K562 (cell line): ENCODE measurements around the gene ST14. TPM values are rescaled to one million over a fixed set of nuclear protein-coding genes. Genes with fewer than 3 reads are reported as not detected.

Experiments
- CEBPB ChIP-seq: fragments of 450-650 bp; IDR thresholded peaks from 2 replicates; pipeline ENCODE4 v1.6.1; 2016; ENCODE audit warnings: missing genetic modification characterization, missing compliant biosample characterization
- ELF2 ChIP-seq: fragments of 250-450 bp; sonication (Bioruptor Pico); IDR thresholded peaks from 2 replicates; pipeline ENCODE4 v1.5.0; 2021; ENCODE audit warnings: mild to moderate bottlenecking
- FOXM1 ChIP-seq, 2 experiments: fragments of 450-650 bp in 1 of 2; sonication (generic) in 1 of 2; formaldehyde crosslinking in 1 of 2; IDR thresholded peaks; 2 replicates each; pipeline versions ENCODE4 v1.6.1 to v1.9.0; 2017 to 2022; ENCODE audit warnings: low read depth in 2 of 2, mild to moderate bottlenecking in 2 of 2, missing genetic modification reagents in 1 of 2, moderate library complexity in 1 of 2
- ILK ChIP-seq: fragments of 450-650 bp; IDR thresholded peaks from 2 replicates; pipeline ENCODE4 v1.6.1; 2016; ENCODE audit warnings: missing genetic modification characterization, low read depth, mild to moderate bottlenecking, missing compliant biosample characterization, moderate library complexity, borderline replicate concordance
- NFE2L1 ChIP-seq: fragments of 450-650 bp; IDR thresholded peaks from 2 replicates; pipeline ENCODE4 v1.6.1; 2016; ENCODE audit warnings: missing genetic modification characterization, low read depth, mild to moderate bottlenecking, missing compliant biosample characterization, moderate library complexity, borderline replicate concordance
- PHF8 ChIP-seq: fragments of 200-600 bp; sonication (generic); IDR thresholded peaks from 2 replicates; pipeline ENCODE4 v1.6.1; 2012; ENCODE audit warnings: mixed run types, mild to moderate bottlenecking, inconsistent platforms, low read length, moderate library complexity, borderline replicate concordance
- RBM34 ChIP-seq: fragments of 200-400 bp; formaldehyde crosslinking; IDR thresholded peaks from 2 replicates; pipeline ENCODE4 v1.6.1; 2018; ENCODE audit warnings: low read length, borderline replicate concordance; ENCODE audit not compliant: insufficient read depth
- SAP30 ChIP-seq: fragments of 200-600 bp; sonication (generic); IDR thresholded peaks from 2 replicates; pipeline ENCODE4 v1.6.1; 2012; ENCODE audit warnings: borderline replicate concordance, low read depth, mild to moderate bottlenecking, moderate library complexity, low read length, control low read depth, inconsistent platforms; ENCODE audit not compliant: insufficient read depth, poor library complexity, severe bottlenecking
- SFPQ ChIP-seq: fragments of 200-400 bp; formaldehyde crosslinking; IDR thresholded peaks from 2 replicates; pipeline ENCODE4 v1.6.1; 2017; ENCODE audit warnings: mild to moderate bottlenecking, low read depth, low read length, moderate library complexity
- ZBTB5 ChIP-seq: fragments of 450-650 bp; IDR thresholded peaks from 2 replicates; pipeline ENCODE4 v1.6.1; 2017; ENCODE audit warnings: antibody characterized with exemption
- ZNF354B ChIP-seq: fragments of 250-450 bp; sonication (Bioruptor Pico); IDR thresholded peaks from 2 replicates; pipeline ENCODE4 v1.4.0; 2020
- polyA plus RNA-seq, 8 experiments: library from polyadenylated mRNA; depleted of rRNA in 4 of 8; stranded (reverse) in 5 of 8; unstranded in 3 of 8; fragments of >200 nt; fragmentation: Nextera tagmentation in 2 of 8; fragmentation: Illumina TruSeq in 1 of 8; extraction: Ambion mirVana in 2 of 8; extraction: Trizol in 1 of 8; gene quantifications; 2 replicates each; pipeline versions ENCODE4 v1.2.1 to v1.2.3, GENCODE V29; 2011 to 2014; ENCODE audit warnings: inconsistent platforms in 1 of 8, missing spikeins in 1 of 8
- total RNA-seq, 7 experiments: library from RNA; depleted of rRNA in 6 of 7; stranded (reverse); fragments of >200 nt in 6 of 7; fragmentation: Illumina TruSeq in 2 of 7; extraction: Trizol in 2 of 7; gene quantifications; 2 replicates each; pipeline versions ENCODE4 v1.2.1 to v1.2.3, GENCODE V29; 2011 to 2021; ENCODE audit warnings: low replicate concordance in 1 of 7
- TF ChIP-seq, protein P1 (sequence below): fragments of 450-650 bp; IDR thresholded peaks from 2 replicates; pipeline ENCODE4 v1.6.1; 2014; ENCODE audit warnings: low read depth, mild to moderate bottlenecking, moderate library complexity, borderline replicate concordance
- TF ChIP-seq, protein P2 (sequence below), 2 experiments: IDR thresholded peaks; 2 replicates each; pipeline ENCODE4 v1.6.1; 2012; ENCODE audit warnings: improper control_type of control experiment in 2 of 2, low read depth in 2 of 2, low read length in 2 of 2, borderline replicate concordance in 1 of 2
- TF ChIP-seq, protein P3 (sequence below): sonication (generic); formaldehyde crosslinking; IDR thresholded peaks from 2 replicates; pipeline ENCODE4 v1.4.0; 2020; ENCODE audit warnings: mild to moderate bottlenecking, missing genetic modification reagents

The ST14 gene
- total and polyA plus RNA-seq, 9 of the 15 experiments (the other 6 are each of a cell fraction or from before 2014, with no cell fraction given): 0.08 to 0.20 TPM; not detected in 7

DNA sequence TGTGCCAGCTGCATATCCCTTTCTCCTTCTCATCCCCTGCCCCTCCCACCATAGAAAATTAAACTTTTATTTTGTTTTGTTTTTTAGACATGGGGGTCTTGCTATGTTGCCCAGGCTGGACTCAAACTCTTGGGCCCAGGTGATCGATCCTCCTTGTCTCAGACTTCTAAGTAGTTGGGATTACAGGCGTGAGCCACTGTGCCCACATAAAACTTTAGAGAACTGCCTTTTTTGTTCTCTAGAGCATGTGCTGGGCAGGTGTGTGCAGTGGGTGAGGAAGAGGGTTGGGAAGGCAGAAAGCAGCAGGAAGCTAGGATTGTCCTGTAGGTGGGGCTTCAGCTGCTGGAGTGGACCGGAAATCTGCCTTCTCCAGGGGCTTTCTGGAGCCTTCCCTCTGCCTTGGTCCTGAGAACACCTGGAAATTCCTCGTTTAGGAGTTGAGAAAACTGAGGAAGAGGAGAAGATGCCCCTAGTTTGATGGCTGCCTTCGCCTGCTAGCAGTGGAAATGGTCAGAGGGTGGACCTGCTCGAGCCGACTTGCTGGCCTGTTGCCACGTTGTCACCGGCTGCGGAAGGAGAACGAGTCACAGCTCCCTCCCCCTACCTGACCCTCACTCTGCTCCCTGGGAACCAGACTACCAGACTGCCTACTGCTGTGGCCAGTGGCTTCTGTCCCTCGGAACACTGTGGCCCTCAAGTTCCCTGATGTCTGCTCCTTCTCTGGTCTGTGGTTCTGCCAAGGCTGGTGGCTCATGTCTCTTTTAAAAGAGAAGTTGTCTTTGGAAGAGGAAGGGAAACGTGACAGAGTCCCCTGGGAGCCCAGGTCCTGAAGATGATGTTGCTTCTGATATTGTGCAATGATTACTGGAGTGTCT lies 4.0 kb downstream of the ST14 start (continued):
- TF ChIP-seq, protein P1, sequence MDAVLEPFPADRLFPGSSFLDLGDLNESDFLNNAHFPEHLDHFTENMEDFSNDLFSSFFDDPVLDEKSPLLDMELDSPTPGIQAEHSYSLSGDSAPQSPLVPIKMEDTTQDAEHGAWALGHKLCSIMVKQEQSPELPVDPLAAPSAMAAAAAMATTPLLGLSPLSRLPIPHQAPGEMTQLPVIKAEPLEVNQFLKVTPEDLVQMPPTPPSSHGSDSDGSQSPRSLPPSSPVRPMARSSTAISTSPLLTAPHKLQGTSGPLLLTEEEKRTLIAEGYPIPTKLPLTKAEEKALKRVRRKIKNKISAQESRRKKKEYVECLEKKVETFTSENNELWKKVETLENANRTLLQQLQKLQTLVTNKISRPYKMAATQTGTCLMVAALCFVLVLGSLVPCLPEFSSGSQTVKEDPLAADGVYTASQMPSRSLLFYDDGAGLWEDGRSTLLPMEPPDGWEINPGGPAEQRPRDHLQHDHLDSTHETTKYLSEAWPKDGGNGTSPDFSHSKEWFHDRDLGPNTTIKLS: peak; percentile 93
- TF ChIP-seq RBM34: no peak
- TF ChIP-seq ZBTB5: no peak
- TF ChIP-seq, protein P2, sequence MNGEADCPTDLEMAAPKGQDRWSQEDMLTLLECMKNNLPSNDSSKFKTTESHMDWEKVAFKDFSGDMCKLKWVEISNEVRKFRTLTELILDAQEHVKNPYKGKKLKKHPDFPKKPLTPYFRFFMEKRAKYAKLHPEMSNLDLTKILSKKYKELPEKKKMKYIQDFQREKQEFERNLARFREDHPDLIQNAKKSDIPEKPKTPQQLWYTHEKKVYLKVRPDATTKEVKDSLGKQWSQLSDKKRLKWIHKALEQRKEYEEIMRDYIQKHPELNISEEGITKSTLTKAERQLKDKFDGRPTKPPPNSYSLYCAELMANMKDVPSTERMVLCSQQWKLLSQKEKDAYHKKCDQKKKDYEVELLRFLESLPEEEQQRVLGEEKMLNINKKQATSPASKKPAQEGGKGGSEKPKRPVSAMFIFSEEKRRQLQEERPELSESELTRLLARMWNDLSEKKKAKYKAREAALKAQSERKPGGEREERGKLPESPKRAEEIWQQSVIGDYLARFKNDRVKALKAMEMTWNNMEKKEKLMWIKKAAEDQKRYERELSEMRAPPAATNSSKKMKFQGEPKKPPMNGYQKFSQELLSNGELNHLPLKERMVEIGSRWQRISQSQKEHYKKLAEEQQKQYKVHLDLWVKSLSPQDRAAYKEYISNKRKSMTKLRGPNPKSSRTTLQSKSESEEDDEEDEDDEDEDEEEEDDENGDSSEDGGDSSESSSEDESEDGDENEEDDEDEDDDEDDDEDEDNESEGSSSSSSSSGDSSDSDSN (IDR thresholded peaks at IDR 0.05; ENCODE audit: borderline replicate concordance in 1 of 2, low read depth in 2 of 2, low read length in 2 of 2): 0 out of 4 replicates have a peak, but pooled peaks of 1 of the 2 experiments have one; percentile 54
- no peak for TF ChIP-seq NFE2L1 (tag)
- TF ChIP-seq SFPQ: no peak
- TF ChIP-seq PHF8: peak; percentile 31; the same call in 1 of the 2 replicates
- no peak for TF ChIP-seq FOXM1 (IDR thresholded peaks at IDR 0.05; ENCODE audit: low read depth)
- TF ChIP-seq FOXM1 (CRISPR knock-in tag; IDR thresholded peaks at IDR 0.05; ENCODE audit: low read depth): no peak
- no peak for TF ChIP-seq ILK (tag)
- TF ChIP-seq SAP30: no peak
- TF ChIP-seq ELF2 (CRISPR knock-in tag): no peak
- TF ChIP-seq, protein P3, sequence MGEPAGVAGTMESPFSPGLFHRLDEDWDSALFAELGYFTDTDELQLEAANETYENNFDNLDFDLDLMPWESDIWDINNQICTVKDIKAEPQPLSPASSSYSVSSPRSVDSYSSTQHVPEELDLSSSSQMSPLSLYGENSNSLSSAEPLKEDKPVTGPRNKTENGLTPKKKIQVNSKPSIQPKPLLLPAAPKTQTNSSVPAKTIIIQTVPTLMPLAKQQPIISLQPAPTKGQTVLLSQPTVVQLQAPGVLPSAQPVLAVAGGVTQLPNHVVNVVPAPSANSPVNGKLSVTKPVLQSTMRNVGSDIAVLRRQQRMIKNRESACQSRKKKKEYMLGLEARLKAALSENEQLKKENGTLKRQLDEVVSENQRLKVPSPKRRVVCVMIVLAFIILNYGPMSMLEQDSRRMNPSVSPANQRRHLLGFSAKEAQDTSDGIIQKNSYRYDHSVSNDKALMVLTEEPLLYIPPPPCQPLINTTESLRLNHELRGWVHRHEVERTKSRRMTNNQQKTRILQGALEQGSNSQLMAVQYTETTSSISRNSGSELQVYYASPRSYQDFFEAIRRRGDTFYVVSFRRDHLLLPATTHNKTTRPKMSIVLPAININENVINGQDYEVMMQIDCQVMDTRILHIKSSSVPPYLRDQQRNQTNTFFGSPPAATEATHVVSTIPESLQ (CRISPR knock-in tag): no peak
- peak; percentile 89 for TF ChIP-seq CEBPB
- TF ChIP-seq ZNF354B (CRISPR knock-in tag): no peak
